CD14-positive monocyte (primary cell): ENCODE data around the gene DACT3. TPM values are rescaled to one million over a fixed set of nuclear protein-coding genes. Genes with fewer than 3 reads are reported as not detected.
A peak's percentile ranks its signal among the peaks of the same experiment; 100 is the strongest.

Experiments used
- DNase-seq, 3 donors: peaks; one replicate each; pipeline ENCODE4 v3.0.0-alpha.2; 2011 to 2022
- H2AFZ ChIP-seq: 2 replicates; pipeline ENCODE4 v1.6.0; 2012; ENCODE audit warnings: mild to moderate bottlenecking, low read depth, low read length, inconsistent platforms; ENCODE audit not compliant: insufficient read depth, poor library complexity, severe bottlenecking
- H3K27ac ChIP-seq, 2 donors: 1 replicate in 1 of 2; 2 replicates in 1 of 2; pipeline ENCODE4 v1.5.1; 2012 to 2013; ENCODE audit warnings: low read length in 2 of 2, control low read depth in 1 of 2, inconsistent platforms in 1 of 2, low read depth in 1 of 2, mild to moderate bottlenecking in 1 of 2
- H3K27me3 ChIP-seq, 2 donors: one replicate each; pipeline versions ENCODE4 v1.6.0 to v1.6.1; 2011 to 2013; ENCODE audit warnings: low read length in 2 of 2; ENCODE audit not compliant: control insufficient read depth in 2 of 2, insufficient read depth in 2 of 2
- H3K36me3 ChIP-seq, 2 donors: replicated peaks in 1 of 2; 1 replicate in 1 of 2; 2 replicates in 1 of 2; pipeline versions ENCODE4 v1.5.1 to v1.6.1; 2012 to 2013; ENCODE audit warnings: low read length in 2 of 2, control low read depth in 1 of 2, inconsistent platforms in 1 of 2, mild to moderate bottlenecking in 1 of 2; ENCODE audit not compliant: insufficient read depth in 2 of 2, control insufficient read depth in 1 of 2
- H3K4me1 ChIP-seq, 2 donors: 1 replicate in 1 of 2; 2 replicates in 1 of 2; pipeline versions ENCODE4 v1.5.1 to v1.6.1; 2012 to 2013; ENCODE audit warnings: low read length in 2 of 2, control low read depth in 1 of 2, inconsistent platforms in 1 of 2, mild to moderate bottlenecking in 1 of 2, moderate library complexity in 1 of 2; ENCODE audit not compliant: insufficient read depth in 2 of 2, control insufficient read depth in 1 of 2
- H3K4me2 ChIP-seq: replicated peaks from 2 replicates; pipeline ENCODE3; 2012; ENCODE audit warnings: low read length, moderate library complexity, mild to moderate bottlenecking; ENCODE audit not compliant: poor library complexity, severe bottlenecking; ENCODE audit errors: extremely low read depth
- H3K4me3 ChIP-seq, 3 experiments: fragments of 200-600 bp in 1 of 3; sonication (generic) in 1 of 3; replicated peaks in 1 of 3; 1 replicate in 2 of 3; 2 replicates in 1 of 3; pipeline ENCODE4 v1.5.1; 2011 to 2013; ENCODE audit warnings: low read length in 3 of 3, mild to moderate bottlenecking in 3 of 3, control low read depth in 2 of 3, low read depth in 2 of 3, inconsistent platforms in 1 of 3, moderate library complexity in 1 of 3
- H3K79me2 ChIP-seq: 2 replicates; pipeline ENCODE4 v1.6.0; 2012; ENCODE audit warnings: mild to moderate bottlenecking, control low read depth, inconsistent platforms, low read length, moderate library complexity; ENCODE audit not compliant: insufficient read depth
- H3K9ac ChIP-seq: 2 replicates; pipeline ENCODE4 v1.6.0; 2017; ENCODE audit warnings: low read length, mild to moderate bottlenecking; ENCODE audit not compliant: insufficient read depth, poor library complexity, severe bottlenecking
- H3K9me3 ChIP-seq, 2 donors: replicated peaks in 1 of 2; 1 replicate in 1 of 2; 2 replicates in 1 of 2; pipeline versions ENCODE4 v1.5.1 to v1.6.1; 2012 to 2013; ENCODE audit warnings: low read length in 2 of 2, control low read depth in 1 of 2; ENCODE audit not compliant: control insufficient read depth in 1 of 2, insufficient read depth in 1 of 2
- H4K20me1 ChIP-seq: 2 replicates; pipeline ENCODE4 v1.6.0; 2012; ENCODE audit warnings: mild to moderate bottlenecking, low read length, control low read depth, moderate library complexity; ENCODE audit not compliant: insufficient read depth
- H3K27ac Mint-ChIP-seq, 7 donors: one replicate each; pipeline ENCODE4 v1.8.0; 2020; ENCODE audit warnings: mild to moderate bottlenecking in 7 of 7, mixed read lengths in 7 of 7, moderate library complexity in 6 of 7, inconsistent platforms in 2 of 7
- H3K27me3 Mint-ChIP-seq, 3 donors: one replicate each; pipeline ENCODE4 v1.8.0; 2021 to 2022; ENCODE audit warnings: low read depth in 3 of 3, mild to moderate bottlenecking in 3 of 3, mixed read lengths in 3 of 3, moderate library complexity in 3 of 3, inconsistent platforms in 1 of 3
- H3K36me3 Mint-ChIP-seq, 2 donors: one replicate each; pipeline ENCODE4 v1.8.0; 2020; ENCODE audit warnings: mixed read lengths in 2 of 2, inconsistent platforms in 1 of 2, mild to moderate bottlenecking in 1 of 2
- H3K4me1 Mint-ChIP-seq: one replicate; pipeline ENCODE4 v1.8.0; 2020; ENCODE audit warnings: mild to moderate bottlenecking, mixed read lengths
- H3K4me3 Mint-ChIP-seq, 2 donors: one replicate each; pipeline ENCODE4 v1.8.0; 2020; ENCODE audit warnings: mild to moderate bottlenecking in 2 of 2, mixed read lengths in 2 of 2, moderate library complexity in 1 of 2
- H3K9me3 Mint-ChIP-seq, 7 donors: one replicate each; pipeline ENCODE4 v1.8.0; 2020 to 2022; ENCODE audit warnings: mixed read lengths in 7 of 7, mild to moderate bottlenecking in 6 of 7, moderate library complexity in 6 of 7, inconsistent platforms in 2 of 7
- CTCF ChIP-seq: fragments of 200-600 bp; IDR thresholded peaks from one replicate; pipeline ENCODE4 v1.8.0; 2022; ENCODE audit warnings: antibody characterized with exemption, mild to moderate bottlenecking
- WGBS: methylation state at CpG from one replicate; pipeline ENCODE4 v1.1.5; 2013; ENCODE audit warnings: missing lambda C conversion rate; ENCODE audit not compliant: insufficient coverage; 5-methylcytosine and 5-hydroxymethylcytosine counted together
- intact Hi-C, 2 donors: fragments of 100-400 bp; cut with micrococcal nuclease; formaldehyde crosslinking; loops; one replicate each; pipeline versions ENCODE4 v1.15.0 to v1.15.1; 2023
- polyA plus RNA-seq, 3 donors: library from polyadenylated mRNA; depleted of rRNA in 1 of 3; unstranded in 2 of 3; stranded (reverse) in 1 of 3; fragments of 300-500 nt in 2 of 3; fragments of >200 nt in 1 of 3; fragmentation: Illumina TruSeq in 2 of 3; gene quantifications; 1 replicate in 2 of 3; 2 replicates in 1 of 3; pipeline ENCODE4 v1.2.3, GENCODE V29; 2012 to 2021

Gene DACT3
- polyA plus RNA-seq, 3 donors, result 0.05 to 0.23 (median 0.09) TPM

- WGBS, result 92% methylated on average over 11 of the region's 11 CpGs
These were observed 37.7 kb upstream of the DACT3 start for GRCh38 chr19:46698395-46699321.

More at GRCh38 chr19:46698395-46699321, 37.7 kb upstream of the DACT3 start:
- Histone ChIP-seq H3K9me3 (no peaks in the 10 kb centered on the region), H3K79me2 (no peaks in the 10 kb centered on the region), H3K4me2 (no peak overlapping the region), H4K20me1 (peaks cover 7% of the 10 kb centered on the region), H3K27me3 (no peaks in the 10 kb centered on the region), H3K4me1 (peaks cover 0 to 2% of the 10 kb centered on the region in 2 donors), H3K36me3 (peaks cover 81 to 99% of the 10 kb centered on the region in 2 donors), H2AFZ (no peak overlapping the region), H3K4me3 (no peak overlapping the region), H3K9ac (no peak overlapping the region), H3K27ac (no peak overlapping the region)
- TF ChIP-seq CTCF, result no peak
- DNase-seq, result no peak
- peak overlapping the region in 1 of 7 donors; percentile 46 for H3K27ac Mint-ChIP-seq
- no peak overlapping the region for H3K4me3 Mint-ChIP-seq
- H3K4me1 Mint-ChIP-seq, result peaks cover 3% of the 10 kb centered on the region
- no peaks in the 10 kb centered on the region for H3K27me3 Mint-ChIP-seq
- intact Hi-C loops, result no loop called here
- peaks cover 81 to 97% of the 10 kb centered on the region in 2 donors for H3K36me3 Mint-ChIP-seq
- peaks cover 0 to 7% (median 0%) of the 10 kb centered on the region in 7 donors for H3K9me3 Mint-ChIP-seq
